H9 (cell line): Measurements from ENCODE around the gene VSTM2L. TPM values are rescaled to one million over a fixed set of nuclear protein-coding genes. Genes with fewer than 3 reads are reported as not detected.

Experiments used
- DNase-seq: peaks from one replicate; pipeline ENCODE4 v3.0.0-alpha.2; 2017
- H2AFZ ChIP-seq: one replicate; pipeline ENCODE4 v1.6.1; 2013; ENCODE audit warnings: mild to moderate bottlenecking, low read length, control low read depth, moderate library complexity
- H2AK5ac ChIP-seq: 2 replicates; pipeline ENCODE4 v1.6.1; 2013; ENCODE audit warnings: low read length, control low read depth, mixed read lengths; ENCODE audit not compliant: insufficient read length
- H2BK120ac ChIP-seq: one replicate; pipeline ENCODE4 v1.6.1; 2013; ENCODE audit warnings: low read depth, mild to moderate bottlenecking, low read length, control low read depth, inconsistent platforms; ENCODE audit not compliant: poor library complexity, severe bottlenecking
- H2BK12ac ChIP-seq: 2 replicates; pipeline ENCODE4 v1.6.1; 2013; ENCODE audit warnings: low read length, control low read depth, mixed read lengths, low read depth; ENCODE audit not compliant: insufficient read length
- H2BK15ac ChIP-seq: 2 replicates; pipeline ENCODE4 v1.6.1; 2013; ENCODE audit warnings: low read depth, low read length, control low read depth
- H2BK20ac ChIP-seq: one replicate; pipeline ENCODE4 v1.6.1; 2013; ENCODE audit warnings: low read depth, mild to moderate bottlenecking, low read length, control low read depth, inconsistent platforms; ENCODE audit not compliant: poor library complexity, severe bottlenecking
- H2BK5ac ChIP-seq: 2 replicates; pipeline ENCODE4 v1.6.1; 2013; ENCODE audit warnings: low read length, control low read depth, mixed read lengths; ENCODE audit not compliant: insufficient read length
- H3K14ac ChIP-seq: 2 replicates; pipeline ENCODE4 v1.6.1; 2013; ENCODE audit warnings: low read length, control low read depth; ENCODE audit not compliant: insufficient read depth
- H3K18ac ChIP-seq: 2 replicates; pipeline ENCODE4 v1.6.1; 2013; ENCODE audit warnings: low read depth, mild to moderate bottlenecking, mixed read lengths, low read length, control low read depth; ENCODE audit not compliant: insufficient read length
- H3K23ac ChIP-seq: 2 replicates; pipeline ENCODE4 v1.6.1; 2013; ENCODE audit warnings: low read length, control low read depth, mixed read lengths, low read depth; ENCODE audit not compliant: insufficient read length
- H3K23me2 ChIP-seq: 2 replicates; pipeline ENCODE4 v1.6.1; 2013; ENCODE audit warnings: low read depth, mild to moderate bottlenecking, mixed read lengths, low read length, control low read depth; ENCODE audit not compliant: insufficient read length, poor library complexity, severe bottlenecking
- H3K27ac ChIP-seq: 2 replicates; pipeline ENCODE4 v1.5.1; 2013; ENCODE audit warnings: low read length, control low read depth, mixed read lengths, low read depth; ENCODE audit not compliant: insufficient read length
- H3K27me3 ChIP-seq: 2 replicates; pipeline ENCODE4 v1.6.1; 2013; ENCODE audit warnings: low read length, control low read depth, inconsistent platforms; ENCODE audit not compliant: insufficient read depth
- H3K4ac ChIP-seq: 2 replicates; pipeline ENCODE4 v1.6.1; 2013; ENCODE audit warnings: low read depth, mild to moderate bottlenecking, control low read depth, inconsistent platforms, low read length, moderate library complexity
- H3K4me1 ChIP-seq: 2 replicates; pipeline ENCODE4 v1.6.1; 2013; ENCODE audit warnings: low read length, control low read depth, inconsistent platforms; ENCODE audit not compliant: insufficient read depth
- H3K4me2 ChIP-seq: 2 replicates; pipeline ENCODE4 v1.6.1; 2013; ENCODE audit warnings: low read length, control low read depth, mixed read lengths; ENCODE audit not compliant: insufficient read length, insufficient read depth
- H3K56ac ChIP-seq: 2 replicates; pipeline ENCODE4 v1.6.1; 2013; ENCODE audit warnings: low read depth, mild to moderate bottlenecking, mixed read lengths, low read length, control low read depth; ENCODE audit not compliant: insufficient read length
- H3K79me1 ChIP-seq: 2 replicates; pipeline ENCODE4 v1.6.1; 2013; ENCODE audit warnings: low read depth, mild to moderate bottlenecking, moderate library complexity, low read length, control low read depth, inconsistent platforms; ENCODE audit not compliant: insufficient read depth, poor library complexity, severe bottlenecking
- H3K79me2 ChIP-seq: 2 replicates; pipeline ENCODE4 v1.6.1; 2013; ENCODE audit warnings: low read length, control low read depth, inconsistent platforms; ENCODE audit not compliant: insufficient read depth
- H3K9ac ChIP-seq: 2 replicates; pipeline ENCODE4 v1.6.1; 2013; ENCODE audit warnings: low read length, control low read depth, mixed read lengths; ENCODE audit not compliant: insufficient read length; ENCODE audit errors: extremely low read depth
- H3K9me3 ChIP-seq: one replicate; pipeline ENCODE4 v1.6.1; 2013; ENCODE audit warnings: low read depth, low read length, inconsistent platforms; ENCODE audit not compliant: control insufficient read depth
- H3T11ph ChIP-seq: one replicate; pipeline ENCODE4 v1.6.1; 2013; ENCODE audit warnings: mild to moderate bottlenecking, low read length, control low read depth, inconsistent platforms
- H4K20me1 ChIP-seq: one replicate; pipeline ENCODE4 v1.6.1; 2013; ENCODE audit not compliant: control insufficient read depth, insufficient read length, insufficient read depth
- H4K5ac ChIP-seq: 2 replicates; pipeline ENCODE4 v1.6.1; 2013; ENCODE audit warnings: low read depth, mild to moderate bottlenecking, mixed read lengths, low read length, control low read depth; ENCODE audit not compliant: insufficient read length
- H4K8ac ChIP-seq: replicated peaks from 2 replicates; pipeline ENCODE4 v1.6.1; 2013; ENCODE audit warnings: low read length, control low read depth, mixed read lengths, low read depth; ENCODE audit not compliant: insufficient read length
- H4K91ac ChIP-seq: 2 replicates; pipeline ENCODE4 v1.6.1; 2013; ENCODE audit warnings: low read depth, mild to moderate bottlenecking, moderate library complexity, mixed read lengths, low read length, control low read depth; ENCODE audit not compliant: insufficient read length
- H3K27ac Mint-ChIP-seq, 3 experiments: 2 replicates in 2 of 3; 3 replicates in 1 of 3; pipeline ENCODE4 v1.8.0; 2020 to 2021; ENCODE audit warnings: mixed read lengths in 3 of 3, mild to moderate bottlenecking in 1 of 3, moderate library complexity in 1 of 3
- H3K27me3 Mint-ChIP-seq: 2 replicates; pipeline ENCODE4 v1.8.0; 2021; ENCODE audit warnings: low read depth, mild to moderate bottlenecking, moderate library complexity, mixed read lengths
- H3K36me3 Mint-ChIP-seq, 3 experiments: 2 replicates in 2 of 3; 3 replicates in 1 of 3; pipeline ENCODE4 v1.8.0; 2020 to 2021; ENCODE audit warnings: low read depth in 3 of 3, mixed read lengths in 3 of 3; ENCODE audit not compliant: insufficient read depth in 1 of 3
- H3K4me1 Mint-ChIP-seq, 2 experiments: 2 replicates each; pipeline ENCODE4 v1.8.0; 2020; ENCODE audit warnings: mixed read lengths in 2 of 2
- H3K4me3 Mint-ChIP-seq, 2 experiments: 2 replicates in 1 of 2; 3 replicates in 1 of 2; pipeline ENCODE4 v1.8.0; 2020 to 2021; ENCODE audit warnings: mild to moderate bottlenecking in 2 of 2, mixed read lengths in 2 of 2, moderate library complexity in 1 of 2
- H3K9me3 Mint-ChIP-seq, 2 experiments: 2 replicates in 1 of 2; 3 replicates in 1 of 2; pipeline ENCODE4 v1.8.0; 2020; ENCODE audit warnings: mild to moderate bottlenecking in 2 of 2, mixed read lengths in 2 of 2, moderate library complexity in 1 of 2
- CTCF ChIP-seq: fragments of 200-600 bp; sonication (generic); conservative IDR thresholded peaks from 3 replicates; pipeline ENCODE4 v1.8.0; 2021; ENCODE audit warnings: antibody characterized with exemption, mild to moderate bottlenecking
- WGBS: extraction: QIAGEN DNeasy Blood & Tissue Kit; methylation state at CpG from one replicate; pipeline ENCODE4 v1.1.7; 2013; ENCODE audit warnings: missing lambda C conversion rate, low lambda C conversion rate, mixed read lengths; ENCODE audit not compliant: insufficient read length; ENCODE audit errors: extremely low coverage; 5-methylcytosine and 5-hydroxymethylcytosine counted together
- total RNA-seq: library from RNA; stranded (reverse); gene quantifications from 2 replicates; pipeline ENCODE4 v1.2.1, GENCODE V29; 2021

VSTM2L gene
- total RNA-seq, 1 experiment from 2014 or later: 2.1 TPM

- Histone ChIP-seq H3K18ac (no peak overlapping the region), H3K23ac (no peak overlapping the region), H3K27ac (no peak overlapping the region), H4K5ac (no peak overlapping the region), H3K9ac (no peak overlapping the region), H2BK20ac (no peak overlapping the region), H4K20me1 (no peaks in the 10 kb centered on the region), H3T11ph (no peak overlapping the region), H3K4ac (no peak overlapping the region), H3K4me1 (no peaks in the 10 kb centered on the region), H4K8ac (no peak overlapping the region), H3K79me2 (no peaks in the 10 kb centered on the region), H3K9me3 (no peaks in the 10 kb centered on the region), H3K23me2 (no peaks in the 10 kb centered on the region), H2BK5ac (no peak overlapping the region), H3K14ac (no peak overlapping the region), H3K56ac (no peak overlapping the region), H2BK12ac (no peak overlapping the region), H4K91ac (no peak overlapping the region), H3K4me2 (no peak overlapping the region), H2AFZ (no peak overlapping the region), H2BK120ac (no peak overlapping the region), H2BK15ac (no peak overlapping the region), H2AK5ac (no peak overlapping the region), H3K27me3 (no peaks in the 10 kb centered on the region), H3K79me1 (no peaks in the 10 kb centered on the region)
- peaks cover 4 to 16% of the 10 kb centered on the region in 2 experiments for H3K4me1 Mint-ChIP-seq
- H3K36me3 Mint-ChIP-seq: peaks cover 21 to 59% (median 58%) of the 10 kb centered on the region in 3 experiments; a peak in 6 of 7 replicates
- no peak overlapping the region for H3K27ac Mint-ChIP-seq
- no peak for DNase-seq
- no peaks in the 10 kb centered on the region for H3K9me3 Mint-ChIP-seq
- H3K4me3 Mint-ChIP-seq: no peak overlapping the region
- WGBS: no CpG with 5 or more reads among the region's 4 CpGs
- TF ChIP-seq CTCF: no peak
- H3K27me3 Mint-ChIP-seq: no peaks in the 10 kb centered on the region
Measured at GRCh38 chr20:37991908-37992307, 89.0 kb downstream of the VSTM2L start.
